ENCODE results near the gene CTAG2. TPM values are rescaled to one million over a fixed set of nuclear protein-coding genes. Genes with fewer than 3 reads are reported as not detected.
"Not testable (repeated sequence)": the region's sequence is repeated elsewhere in the genome, so short reads cannot be mapped to it uniquely, and the experiment has no call there.

The CTAG2 gene
- not detected for polyA plus RNA-seq (2012; ENCODE audit: low read depth, missing spikeins)

- not testable (repeated sequence) for FAIRE-seq; DNase-seq (ENCODE audit: insufficient read length, low spot score)
Measured at GRCh38 chrX:154653413-154653812, at the start of gene CTAG2. CTAG2 (minus strand) TSS chrX:154653579; CDS start chrX:154653515, 64 bp downstream.

GRCh38 chrX:154698630-154699248 is 45.4 kb upstream of the CTAG2 start:
- TF ChIP-seq SPI1 (IDR thresholded peaks at IDR 0.05; ENCODE audit: low read depth, low read length) (no peak), POLR2AphosphoS5 (IDR thresholded peaks at IDR 0.05; ENCODE audit: low read depth, low read length) (no peak), POU2F2 (IDR thresholded peaks at IDR 0.05; ENCODE audit: low read depth, low read length) (no peak), PAX5 (IDR thresholded peaks at IDR 0.05; ENCODE audit: insufficient read depth, low read length, severe bottlenecking) (no peak), TAF1 (IDR thresholded peaks at IDR 0.05; ENCODE audit: low read depth, low read length) (no peak), POLR2A (IDR thresholded peaks at IDR 0.05; ENCODE audit: low read depth, low read length) (no peak)
- FAIRE-seq (no peak), DNase-seq (ENCODE audit: insufficient read length, low spot score) (no peak)

DNA sequence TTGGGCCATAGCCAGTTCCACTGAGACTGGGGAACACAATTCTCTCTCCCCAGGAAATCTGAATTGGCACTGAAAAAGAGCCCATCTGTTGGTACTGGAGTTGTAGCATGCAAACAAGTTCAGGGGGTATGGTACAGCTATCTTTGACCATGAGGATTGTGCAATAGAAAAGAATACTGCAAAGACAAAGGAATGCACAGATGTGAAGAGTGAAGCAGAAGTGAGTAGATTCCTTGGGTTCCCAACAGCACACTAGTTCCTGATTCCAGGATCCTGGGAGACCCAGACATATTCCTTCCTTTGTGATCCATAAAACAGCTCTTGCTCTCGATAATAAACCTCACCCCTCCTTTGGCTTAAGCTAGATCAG is 43.3 kb upstream of the CTAG2 start:
- FAIRE-seq, result peak; percentile 41
- TF ChIP-seq POLR2AphosphoS5 (IDR thresholded peaks at IDR 0.05; ENCODE audit: low read depth, low read length) (no peak), POLR2A (IDR thresholded peaks at IDR 0.05; ENCODE audit: low read depth, low read length) (no peak), TAF1 (IDR thresholded peaks at IDR 0.05; ENCODE audit: low read depth, low read length) (no peak), POU2F2 (IDR thresholded peaks at IDR 0.05; ENCODE audit: low read depth, low read length) (no peak), PAX5 (IDR thresholded peaks at IDR 0.05; ENCODE audit: insufficient read depth, low read length, severe bottlenecking) (no peak), SPI1 (IDR thresholded peaks at IDR 0.05; ENCODE audit: low read depth, low read length) (no peak)
- DNase-seq (ENCODE audit: insufficient read length, low spot score), result no peak

GRCh38 chrX:154695911-154696675 is 42.7 kb upstream of the CTAG2 start:
- FAIRE-seq (peak; percentile 28), DNase-seq (ENCODE audit: insufficient read length, low spot score) (no peak)
- TF ChIP-seq SPI1 (IDR thresholded peaks at IDR 0.05; ENCODE audit: low read depth, low read length) (no peak), POLR2AphosphoS5 (IDR thresholded peaks at IDR 0.05; ENCODE audit: low read depth, low read length) (no peak), TAF1 (IDR thresholded peaks at IDR 0.05; ENCODE audit: low read depth, low read length) (no peak), POU2F2 (IDR thresholded peaks at IDR 0.05; ENCODE audit: low read depth, low read length) (no peak), PAX5 (IDR thresholded peaks at IDR 0.05; ENCODE audit: insufficient read depth, low read length, severe bottlenecking) (no peak), POLR2A (IDR thresholded peaks at IDR 0.05; ENCODE audit: low read depth, low read length) (no peak)

DNA sequence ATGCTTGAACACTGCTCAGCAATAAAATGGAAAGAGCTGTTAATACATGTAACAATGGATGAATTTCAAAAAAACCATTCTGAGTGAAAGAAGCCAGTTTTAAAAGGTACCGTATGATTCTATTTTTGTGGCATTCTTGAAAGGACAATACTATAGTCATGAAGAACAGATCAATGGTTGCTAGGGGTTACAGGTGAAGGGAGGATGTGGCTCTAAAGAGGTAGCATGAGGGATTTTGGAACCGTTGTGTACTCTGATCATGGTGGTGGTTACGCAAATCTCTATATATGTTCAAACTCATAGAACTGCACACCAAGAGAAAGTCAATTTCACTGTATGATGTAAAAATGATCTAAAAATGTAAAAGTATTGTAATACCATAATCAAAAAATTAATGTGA is 40.0 kb upstream of the CTAG2 start:
- no peak for FAIRE-seq

DNA sequence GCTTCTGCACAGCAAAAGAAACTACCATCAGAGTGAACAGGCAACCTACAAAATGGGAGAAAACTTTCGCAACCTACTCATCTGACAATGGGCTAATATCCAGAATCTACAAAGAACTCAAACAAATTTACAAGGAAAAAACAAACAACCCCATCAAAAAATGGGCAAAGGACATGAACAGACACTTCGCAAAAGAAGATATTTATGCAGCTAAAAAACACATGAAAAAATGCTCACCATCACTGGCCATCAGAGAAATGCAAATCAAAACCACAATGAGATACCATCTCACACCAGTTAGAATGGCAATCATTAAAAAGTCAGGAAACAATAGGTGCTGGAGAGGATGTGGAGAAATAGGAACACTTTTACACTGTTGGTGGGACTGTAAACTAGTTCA is 37.1 kb upstream of the CTAG2 start:
- not testable (repeated sequence) for DNase-seq (ENCODE audit: insufficient read length, low spot score); FAIRE-seq

More for the DNA sequence above, 40.0 kb upstream of the CTAG2 start:
- no peak for TF ChIP-seq TAF1 (IDR thresholded peaks at IDR 0.05; ENCODE audit: low read depth, low read length)
- no peak for TF ChIP-seq POU2F2 (IDR thresholded peaks at IDR 0.05; ENCODE audit: low read depth, low read length)
- TF ChIP-seq POLR2A (IDR thresholded peaks at IDR 0.05; ENCODE audit: low read depth, low read length), result no peak
- no peak for TF ChIP-seq POLR2AphosphoS5 (IDR thresholded peaks at IDR 0.05; ENCODE audit: low read depth, low read length)
- TF ChIP-seq PAX5 (IDR thresholded peaks at IDR 0.05; ENCODE audit: insufficient read depth, low read length, severe bottlenecking), result no peak
- TF ChIP-seq SPI1 (IDR thresholded peaks at IDR 0.05; ENCODE audit: low read depth, low read length), result no peak
- DNase-seq (ENCODE audit: insufficient read length, low spot score), result no peak

DNA sequence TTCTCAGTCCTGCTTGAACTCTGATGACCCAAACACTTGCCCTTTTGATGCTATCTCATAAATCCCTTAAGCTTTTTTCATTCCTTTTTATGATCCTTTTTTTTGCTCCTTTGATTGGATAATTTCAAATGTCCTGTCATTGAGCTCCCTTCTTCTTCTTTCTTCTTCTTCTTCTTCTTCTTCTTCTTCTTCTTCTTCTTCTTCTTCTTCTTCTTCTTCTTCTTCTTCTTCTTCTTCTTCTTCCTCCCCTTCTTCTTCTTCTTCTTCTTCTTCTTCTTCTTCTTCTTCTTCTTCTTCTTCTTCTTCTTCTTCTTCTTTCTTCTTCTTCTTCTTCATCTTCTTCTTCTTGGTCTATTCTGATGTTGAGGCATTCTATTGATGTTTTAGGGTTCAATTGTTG is 18.7 kb upstream of the CTAG2 start:
- FAIRE-seq; DNase-seq (ENCODE audit: insufficient read length, low spot score): not testable (repeated sequence)

DNA sequence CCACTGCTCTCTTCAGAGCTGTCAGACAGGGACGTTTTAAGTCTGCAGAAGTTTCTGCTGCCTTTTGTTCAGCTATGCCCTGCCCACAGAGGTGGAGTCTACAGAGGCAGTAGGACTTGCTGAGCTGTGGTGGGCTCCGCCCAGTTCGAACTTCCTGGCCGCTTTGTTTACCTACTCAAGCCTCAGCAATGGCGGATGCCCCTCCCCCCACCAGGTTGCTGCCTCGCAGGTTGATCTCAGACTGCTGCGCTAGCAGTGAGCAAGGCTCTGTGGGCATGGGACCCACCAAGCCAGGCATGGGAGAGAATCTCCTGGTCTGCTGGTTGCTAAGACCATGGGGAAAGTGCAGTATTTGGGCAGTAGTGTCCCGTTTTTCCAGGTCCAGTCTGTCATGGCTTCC is 17.5 kb upstream of the CTAG2 start:
- FAIRE-seq; DNase-seq (ENCODE audit: insufficient read length, low spot score): not testable (repeated sequence)

- no peak for FAIRE-seq
- no peak for DNase-seq (ENCODE audit: insufficient read length, low spot score)
- TF ChIP-seq PAX5 (IDR thresholded peaks at IDR 0.05; ENCODE audit: insufficient read depth, low read length, severe bottlenecking), result no peak
- no peak for TF ChIP-seq SPI1 (IDR thresholded peaks at IDR 0.05; ENCODE audit: low read depth, low read length)
- TF ChIP-seq TAF1 (IDR thresholded peaks at IDR 0.05; ENCODE audit: low read depth, low read length), result no peak
- no peak for TF ChIP-seq POLR2AphosphoS5 (IDR thresholded peaks at IDR 0.05; ENCODE audit: low read depth, low read length)
- TF ChIP-seq POU2F2 (IDR thresholded peaks at IDR 0.05; ENCODE audit: low read depth, low read length), result no peak
Measured at GRCh38 chrX:154661899-154662298, 8.5 kb upstream of the CTAG2 start.

- DNase-seq (ENCODE audit: insufficient read length, low spot score), result no peak
- no peak for FAIRE-seq
- TF ChIP-seq PAX5 (IDR thresholded peaks at IDR 0.05; ENCODE audit: insufficient read depth, low read length, severe bottlenecking) (no peak), POLR2A (IDR thresholded peaks at IDR 0.05; ENCODE audit: low read depth, low read length) (no peak), POU2F2 (IDR thresholded peaks at IDR 0.05; ENCODE audit: low read depth, low read length) (no peak), POLR2AphosphoS5 (IDR thresholded peaks at IDR 0.05; ENCODE audit: low read depth, low read length) (no peak), SPI1 (IDR thresholded peaks at IDR 0.05; ENCODE audit: low read depth, low read length) (no peak), TAF1 (IDR thresholded peaks at IDR 0.05; ENCODE audit: low read depth, low read length) (no peak)
Measured at GRCh38 chrX:154661170-154661569, 7.8 kb upstream of the CTAG2 start.

DNA sequence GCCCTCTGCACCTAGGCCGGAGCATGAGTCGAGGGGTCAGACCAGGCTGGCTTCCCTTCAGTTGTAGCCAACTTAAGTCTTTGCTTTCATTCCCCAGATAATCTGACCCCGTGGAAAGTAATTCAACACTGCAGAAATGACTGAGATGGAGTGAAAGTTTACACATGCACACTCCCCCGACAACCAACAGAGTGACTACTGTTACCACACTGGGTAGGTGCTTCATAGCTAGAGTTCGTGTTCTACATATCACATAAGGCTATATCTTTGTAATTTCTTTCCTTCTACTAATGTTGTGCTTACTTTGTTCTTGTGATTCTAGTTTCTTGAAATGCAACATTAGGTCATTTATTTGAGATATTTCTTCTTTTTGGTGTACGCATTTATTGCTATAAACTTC is 7.2 kb upstream of the CTAG2 start:
- DNase-seq (ENCODE audit: insufficient read length, low spot score), result no peak
- TF ChIP-seq SPI1 (IDR thresholded peaks at IDR 0.05; ENCODE audit: low read depth, low read length) (no peak), POLR2AphosphoS5 (IDR thresholded peaks at IDR 0.05; ENCODE audit: low read depth, low read length) (no peak), POU2F2 (IDR thresholded peaks at IDR 0.05; ENCODE audit: low read depth, low read length) (no peak), POLR2A (IDR thresholded peaks at IDR 0.05; ENCODE audit: low read depth, low read length) (no peak), PAX5 (IDR thresholded peaks at IDR 0.05; ENCODE audit: insufficient read depth, low read length, severe bottlenecking) (no peak), TAF1 (IDR thresholded peaks at IDR 0.05; ENCODE audit: low read depth, low read length) (no peak)
- no peak for FAIRE-seq
